PC-9 (cell line): ENCODE data around the gene CCNL2. TPM values are rescaled to one million over a fixed set of nuclear protein-coding genes. Genes with fewer than 3 reads are reported as not detected.

Experiments
- BruUV-seq: library from RNA; stranded (reverse); fragments of 400-500 nt; replicated peaks from 2 replicates; lab custom pipeline; 2021; lab: Mats Ljungman, UMichigan
- CTCF ChIA-PET: fragments of 300-600 bp; sonication (Branson Sonifier 250); formaldehyde crosslinking; loops from one replicate; lab custom pipeline; 2022; ENCODE audit warnings: antibody characterized with exemption; lab: Charles Lee
- POLR2A ChIA-PET: fragments of 300-600 bp; sonication (Branson Sonifier 250); formaldehyde crosslinking; loops from one replicate; lab custom pipeline; 2022; ENCODE audit warnings: antibody characterized with exemption; ENCODE audit not compliant: unreplicated experiment; lab: Charles Lee
- DNase-seq, 2 experiments: peaks; one replicate each; pipeline versions ENCODE4 v3.0.0 to v3.0.0-alpha.2; 2015 to 2022; ENCODE audit warnings: mixed read lengths in 1 of 2
- H2AFZ ChIP-seq: fragments of 200-600 bp; sonication (generic); 2 replicates; pipeline ENCODE4 v1.8.1; 2017; ENCODE audit warnings: antibody characterized with exemption
- H3F3A ChIP-seq: fragments of 200-600 bp; sonication (generic); 2 replicates; pipeline ENCODE4 v1.8.1; 2017; ENCODE audit warnings: antibody characterized with exemption, mild to moderate bottlenecking, low read depth; ENCODE audit not compliant: insufficient read depth
- H3K27ac ChIP-seq: fragments of 200-600 bp; sonication (generic); 2 replicates; pipeline ENCODE4 v1.6.1; 2016; ENCODE audit warnings: mixed run types
- H3K27me3 ChIP-seq: fragments of 200-600 bp; sonication (generic); 2 replicates; pipeline ENCODE4 v1.6.1; 2016; ENCODE audit warnings: low read depth, mixed run types; ENCODE audit not compliant: insufficient read depth
- H3K36me3 ChIP-seq: fragments of 200-600 bp; sonication (generic); 2 replicates; pipeline ENCODE4 v1.6.1; 2016; ENCODE audit warnings: low read depth, mixed run types
- H3K4me1 ChIP-seq: fragments of 200-600 bp; sonication (generic); replicated peaks from 2 replicates; pipeline ENCODE4 v1.6.1; 2016; ENCODE audit warnings: mixed run types; ENCODE audit not compliant: insufficient read depth
- H3K4me2 ChIP-seq: fragments of 200-600 bp; sonication (generic); 2 replicates; pipeline ENCODE4 v1.6.1; 2017; ENCODE audit warnings: mixed run types
- H3K4me3 ChIP-seq: fragments of 200-600 bp; sonication (generic); 2 replicates; pipeline ENCODE4 v1.6.1; 2016; ENCODE audit warnings: mixed run types
- H3K79me2 ChIP-seq: fragments of 200-600 bp; sonication (generic); 2 replicates; pipeline ENCODE4 v1.6.1; 2017; ENCODE audit warnings: low read depth, mixed run types
- H3K9me2 ChIP-seq: fragments of 200-600 bp; sonication (generic); 2 replicates; pipeline ENCODE4 v1.8.1; 2017; ENCODE audit warnings: mild to moderate bottlenecking; ENCODE audit not compliant: insufficient read depth
- H3K9me3 ChIP-seq: fragments of 200-600 bp; sonication (generic); 2 replicates; pipeline ENCODE4 v1.8.1; 2016; ENCODE audit warnings: low read depth; ENCODE audit not compliant: insufficient read depth
- H4K20me1 ChIP-seq: fragments of 200-600 bp; sonication (generic); 2 replicates; pipeline ENCODE4 v1.8.1; 2017; ENCODE audit not compliant: insufficient read depth
- CTCF ChIP-seq: fragments of 200-600 bp; sonication (generic); conservative IDR thresholded peaks from 2 replicates; pipeline ENCODE4 v1.6.1; 2017; ENCODE audit warnings: mixed run types, antibody characterized with exemption, mild to moderate bottlenecking, moderate library complexity
- EZH2 ChIP-seq: fragments of 200-600 bp; sonication (generic); IDR thresholded peaks from 2 replicates; pipeline ENCODE4 v1.8.0; 2017; ENCODE audit warnings: antibody characterized with exemption, low read depth
- intact Hi-C: fragments of 100-400 bp; cut with micrococcal nuclease; formaldehyde crosslinking; loops from one replicate; pipeline ENCODE4 v1.10.0; 2022; ENCODE audit not compliant: unreplicated experiment
- microRNA-seq: library from miRNA; unstranded; fragments of <30 nt; microRNA quantifications from one replicate; pipeline ENCODE4 v1.2.0, GENCODE V29; 2021; ENCODE audit warnings: borderline number of aligned reads, borderline replicate concordance
- total RNA-seq: library from RNA; stranded (reverse); gene quantifications from 2 replicates; pipeline ENCODE4 v1.2.3, GENCODE V29; 2021

CCNL2 gene
- total RNA-seq, 1 experiment from 2014 or later = 162 TPM

GRCh38 chr1:1335792-1336248, 63.3 kb downstream of the CCNL2 start:
- Histone ChIP-seq H3K9me3 (no peaks in the 10 kb centered on the region), H3K9me2 (no peaks in the 10 kb centered on the region), H3K27me3 (no peaks in the 10 kb centered on the region), H3K27ac (no peak overlapping the region), H4K20me1 (peaks cover 9% of the 10 kb centered on the region), H3K79me2 (peaks cover 7% of the 10 kb centered on the region), H2AFZ (no peak overlapping the region), H3K4me1 (peaks cover 9% of the 10 kb centered on the region), H3K36me3 (no peaks in the 10 kb centered on the region; the same call in 1 of the 2 replicates), H3K4me3 (no peak overlapping the region), H3K4me2 (no peak overlapping the region), H3F3A (peaks cover 15% of the 10 kb centered on the region; the same call in 1 of the 2 replicates)
- no TSS peak for BruUV-seq
- ChIA-PET CTCF (no interaction called here), POLR2A (no interaction called here)
- no peak for DNase-seq
- intact Hi-C loops = no loop called here
- TF ChIP-seq EZH2 (no peak), CTCF (no peak)

Small RNAs within 50 kb of the gene (microRNA-seq; reads per million reads assigned to microRNA genes)
- gene MIR6808 = not detected

Other genes starting within 250 kb of the CCNL2 start
- 4.0 and 5.8 TPM in 2 replicates for gene TTLL10, start 225.5 kb downstream of the CCNL2 start, total RNA-seq
- 6.9 and 14.1 TPM in 2 replicates for gene TNFRSF18, start 192.7 kb downstream of the CCNL2 start, total RNA-seq
- 0.20 and 0.38 TPM in 2 replicates for gene TNFRSF4, start 185.2 kb downstream of the CCNL2 start, total RNA-seq
- 133 and 139 TPM in 2 replicates for gene SDF4, start 167.3 kb downstream of the CCNL2 start, total RNA-seq
- 16.2 and 20.8 TPM in 2 replicates for gene B3GALT6, start 167.1 kb downstream of the CCNL2 start, total RNA-seq
- gene C1QTNF12, start 152.6 kb downstream of the CCNL2 start, total RNA-seq = 5.2 and 11.8 TPM in 2 replicates
- 54.2 and 55.0 TPM in 2 replicates for gene UBE2J2, start 125.5 kb downstream of the CCNL2 start, total RNA-seq
- gene SCNN1D, start 118.9 kb downstream of the CCNL2 start, total RNA-seq = 4.2 and 4.3 TPM in 2 replicates
- gene ACAP3, start 91.4 kb downstream of the CCNL2 start, total RNA-seq = 53.5 and 54.8 TPM in 2 replicates
- gene PUSL1, start 90.7 kb downstream of the CCNL2 start, total RNA-seq = 18.0 and 18.9 TPM in 2 replicates
- gene INTS11, start 74.7 kb downstream of the CCNL2 start, total RNA-seq = 130 and 150 TPM in 2 replicates
- 33.7 and 37.0 TPM in 2 replicates for gene CPTP, start 74.5 kb downstream of the CCNL2 start, total RNA-seq
- 0.57 and 1.2 TPM in 2 replicates for gene TAS1R3, start 68.1 kb downstream of the CCNL2 start, total RNA-seq
- 95.8 and 98.4 TPM in 2 replicates for gene DVL1, start 49.9 kb downstream of the CCNL2 start, total RNA-seq
- 0.55 and 0.80 TPM in 2 replicates for gene MXRA8, start 40.8 kb downstream of the CCNL2 start, total RNA-seq
- 164 and 210 TPM in 2 replicates for gene AURKAIP1, start 24.1 kb downstream of the CCNL2 start, total RNA-seq
- 90.5 and 90.8 TPM in 2 replicates for gene MRPL20, start 8.0 kb upstream of the CCNL2 start, total RNA-seq
- gene ANKRD65, start 21.9 kb upstream of the CCNL2 start, total RNA-seq = 14.7 and 18.9 TPM in 2 replicates
- 56.6 and 65.9 TPM in 2 replicates for gene VWA1, start 36.4 kb upstream of the CCNL2 start, total RNA-seq
- 4.0 and 4.2 TPM in 2 replicates for gene ATAD3C, start 50.4 kb upstream of the CCNL2 start, total RNA-seq
- 28.5 and 32.8 TPM in 2 replicates for gene ATAD3B, start 72.4 kb upstream of the CCNL2 start, total RNA-seq
- 36.6 and 43.6 TPM in 2 replicates for gene ATAD3A, start 112.8 kb upstream of the CCNL2 start, total RNA-seq
- gene TMEM240, start 141.3 kb upstream of the CCNL2 start, total RNA-seq = 4.4 and 8.3 TPM in 2 replicates
- gene SSU72, start 175.5 kb upstream of the CCNL2 start, total RNA-seq = 139 and 145 TPM in 2 replicates
- 5.4 and 7.8 TPM in 2 replicates for gene FNDC10, start 200.8 kb upstream of the CCNL2 start, total RNA-seq
- gene MIB2, start 216.2 kb upstream of the CCNL2 start, total RNA-seq = 75.0 and 92.8 TPM in 2 replicates
- gene MMP23B, start 232.8 kb upstream of the CCNL2 start, total RNA-seq = 4.6 and 4.9 TPM in 2 replicates